LHCN-M2 (cell line): Measurements from ENCODE around the gene WDR35. TPM values are rescaled to one million over a fixed set of nuclear protein-coding genes. Genes with fewer than 3 reads are reported as not detected.
A peak's percentile ranks its signal among the peaks of the same experiment; 100 is the strongest.
"Not testable (repeated sequence)": the region's sequence is repeated elsewhere in the genome, so short reads cannot be mapped to it uniquely, and the experiment has no call there.

Source experiments
- DNase-seq: peaks from one replicate; pipeline ENCODE4 v3.0.0-alpha.2; 2012; ENCODE audit warnings: low read depth
- total RNA-seq: library from RNA; depleted of rRNA; stranded (reverse); fragments of >200 nt; gene quantifications from 2 replicates; pipeline ENCODE4 v1.2.3, GENCODE V29; 2014

The WDR35 gene
- total RNA-seq, 1 experiment from 2014 or later = 10.3 TPM

- DNase-seq = no peak
These were observed 47.7 kb downstream of the WDR35 start for GRCh38 chr2:19942199-19942598.

DNA sequence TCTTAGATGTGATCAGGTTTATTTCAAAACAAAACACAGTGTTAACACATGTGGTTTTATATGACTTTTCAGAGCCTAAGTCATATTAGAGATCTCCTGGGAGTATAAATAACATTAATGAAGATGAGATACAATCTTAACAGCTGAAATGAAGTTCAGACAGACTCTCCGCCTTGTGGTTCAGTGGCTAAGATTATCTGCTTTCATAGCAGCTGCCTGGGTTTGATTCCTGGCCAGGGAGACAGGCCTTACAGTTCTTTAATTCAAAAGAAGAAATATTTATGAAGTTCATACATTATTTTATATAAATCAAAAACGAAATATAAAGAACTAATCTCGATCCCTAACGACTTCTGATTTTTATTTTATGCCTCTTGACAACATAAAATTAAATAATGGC, 52.9 kb downstream of the WDR35 start:
- DNase-seq = peak; percentile 50

DNA sequence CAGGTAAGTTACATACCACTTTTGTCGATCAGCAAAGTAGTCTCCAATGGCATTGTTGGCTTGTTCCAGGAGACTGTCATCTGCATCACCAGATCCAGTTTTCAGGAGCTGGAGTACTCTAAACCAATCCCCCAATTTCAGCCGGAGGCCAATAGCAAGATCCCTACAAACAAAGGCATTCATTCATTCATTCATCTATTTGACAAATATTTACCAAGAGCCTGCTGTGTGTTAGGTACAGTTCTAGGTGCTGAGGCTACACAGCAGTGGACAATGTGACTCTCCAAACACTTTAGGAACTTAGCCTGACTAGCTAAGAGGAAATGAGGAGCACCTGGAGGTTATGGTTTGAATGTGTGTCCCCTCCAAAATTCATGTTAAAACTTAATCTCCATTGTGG, 53.7 kb downstream of the WDR35 start:
- DNase-seq = no peak

DNA sequence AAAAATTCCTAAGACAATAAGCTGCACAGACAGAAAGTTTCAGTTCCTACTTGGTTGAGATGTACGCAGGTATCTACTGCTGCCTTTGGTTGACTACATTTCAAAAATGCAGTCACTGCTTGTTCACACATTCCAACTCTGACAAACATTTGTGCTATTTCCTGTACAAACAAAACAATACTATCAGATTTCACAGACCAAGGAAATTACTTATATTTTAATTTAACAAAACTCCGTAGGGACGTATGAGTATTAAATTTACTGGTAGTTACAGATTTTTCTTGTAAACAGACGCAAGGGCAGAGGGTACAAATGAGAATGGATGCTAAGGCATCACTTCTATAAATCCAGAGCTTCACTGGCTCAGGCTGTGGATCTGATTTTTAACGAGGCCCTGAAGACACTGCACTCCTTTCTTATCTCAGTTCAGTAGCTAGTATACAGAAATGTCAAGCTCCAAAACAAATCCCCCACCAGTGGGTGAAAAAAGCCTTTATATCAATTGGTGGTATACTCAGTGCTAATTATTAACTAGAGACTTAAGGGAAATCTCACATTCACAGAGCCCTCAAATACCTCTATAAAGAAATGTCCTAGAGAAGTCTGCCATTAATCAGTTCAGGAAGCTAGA, 56.4 kb downstream of the WDR35 start:
- peak; percentile 87 for DNase-seq

DNA sequence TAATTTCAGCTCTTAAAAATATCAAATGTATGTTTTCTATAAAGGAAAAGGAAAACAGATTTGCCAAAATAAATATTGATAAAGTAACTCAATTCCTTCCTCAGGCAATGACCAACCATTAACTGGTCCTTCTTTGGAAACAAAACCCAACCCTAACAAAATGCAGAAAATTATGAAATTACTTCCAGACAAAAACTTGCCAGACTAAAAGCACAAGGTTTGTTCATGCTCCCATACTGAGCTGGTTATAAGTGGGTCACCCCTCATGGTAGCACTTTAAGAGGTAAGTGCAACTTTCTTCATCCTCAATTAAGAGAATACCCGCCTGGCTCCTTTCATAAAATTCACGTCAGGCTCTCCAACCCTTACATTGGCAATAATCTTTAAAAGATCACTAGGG, 57.0 kb downstream of the WDR35 start:
- DNase-seq = no peak

- DNase-seq = no peak
These were observed 60.7 kb downstream of the WDR35 start for GRCh38 chr2:19929226-19929625.

DNA sequence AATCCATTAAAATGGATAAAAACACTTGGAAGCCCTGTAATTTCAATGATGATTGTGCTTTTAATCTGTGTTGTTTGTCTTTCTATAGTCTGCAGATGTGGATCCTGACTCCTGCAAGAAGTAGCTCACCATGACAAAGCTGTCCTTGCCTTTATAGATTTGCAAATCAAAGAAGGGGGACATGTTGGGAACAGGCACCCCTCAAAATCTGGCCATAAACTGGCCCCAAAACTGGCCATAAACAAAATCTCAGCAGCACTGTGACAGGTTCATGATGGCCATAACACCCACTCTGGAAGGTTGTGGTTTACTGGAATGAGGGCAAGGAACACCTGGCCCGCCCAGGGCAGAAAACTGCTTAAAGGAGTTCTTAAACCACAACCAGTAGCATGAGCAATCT, 62.1 kb downstream of the WDR35 start:
- DNase-seq = not testable (repeated sequence)

GRCh38 chr2:19924526-19924925, 65.4 kb downstream of the WDR35 start:
- not testable (repeated sequence) for DNase-seq

- DNase-seq = not testable (repeated sequence)
These were observed 67.7 kb downstream of the WDR35 start for GRCh38 chr2:19922188-19922587.

- no peak for DNase-seq
These were observed 73.4 kb downstream of the WDR35 start for GRCh38 chr2:19916385-19916950.

- DNase-seq = peak; percentile 36
These were observed 75.5 kb downstream of the WDR35 start for GRCh38 chr2:19914266-19914975.

- DNase-seq = peak; percentile 97
These were observed 77.9 kb downstream of the WDR35 start for GRCh38 chr2:19911808-19912509.

DNA sequence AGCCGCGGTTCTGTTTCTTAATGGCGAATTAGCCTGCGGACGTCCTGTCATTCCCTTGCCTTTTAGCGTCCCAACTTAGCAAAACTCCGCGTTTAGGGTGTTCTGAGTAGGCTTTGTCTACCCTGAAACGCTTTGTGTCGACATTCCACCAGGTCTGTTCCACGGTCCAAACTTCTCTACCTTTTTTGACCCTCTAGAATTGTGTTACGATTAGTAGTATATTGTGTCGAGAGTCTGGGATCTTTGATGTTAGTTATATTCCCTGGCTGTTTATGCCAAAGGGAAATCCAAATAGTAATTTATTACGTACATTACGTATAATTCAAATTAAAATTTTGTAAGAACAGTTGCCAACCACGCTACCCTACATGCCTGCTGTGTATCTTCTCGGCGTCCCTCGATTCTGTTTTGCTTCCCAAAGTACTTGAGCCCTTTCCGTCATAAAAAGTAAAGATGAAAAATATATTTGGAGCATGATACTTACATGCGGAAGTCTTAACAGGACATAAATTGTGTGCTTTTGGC, 87.6 kb downstream of the WDR35 start:
- peak; percentile 32 for DNase-seq

GRCh38 chr2:19901442-19902215, 88.3 kb downstream of the WDR35 start, which contains the start of gene TTC32:
TSS of gene TTC32 (minus strand) at chr2:19901983. CDS start at chr2:19901854, 129 bp downstream.
- peak; percentile 92 for DNase-seq

GRCh38 chr2:19900931-19901441, 88.9 kb downstream of the WDR35 start:
- no peak for DNase-seq

DNA sequence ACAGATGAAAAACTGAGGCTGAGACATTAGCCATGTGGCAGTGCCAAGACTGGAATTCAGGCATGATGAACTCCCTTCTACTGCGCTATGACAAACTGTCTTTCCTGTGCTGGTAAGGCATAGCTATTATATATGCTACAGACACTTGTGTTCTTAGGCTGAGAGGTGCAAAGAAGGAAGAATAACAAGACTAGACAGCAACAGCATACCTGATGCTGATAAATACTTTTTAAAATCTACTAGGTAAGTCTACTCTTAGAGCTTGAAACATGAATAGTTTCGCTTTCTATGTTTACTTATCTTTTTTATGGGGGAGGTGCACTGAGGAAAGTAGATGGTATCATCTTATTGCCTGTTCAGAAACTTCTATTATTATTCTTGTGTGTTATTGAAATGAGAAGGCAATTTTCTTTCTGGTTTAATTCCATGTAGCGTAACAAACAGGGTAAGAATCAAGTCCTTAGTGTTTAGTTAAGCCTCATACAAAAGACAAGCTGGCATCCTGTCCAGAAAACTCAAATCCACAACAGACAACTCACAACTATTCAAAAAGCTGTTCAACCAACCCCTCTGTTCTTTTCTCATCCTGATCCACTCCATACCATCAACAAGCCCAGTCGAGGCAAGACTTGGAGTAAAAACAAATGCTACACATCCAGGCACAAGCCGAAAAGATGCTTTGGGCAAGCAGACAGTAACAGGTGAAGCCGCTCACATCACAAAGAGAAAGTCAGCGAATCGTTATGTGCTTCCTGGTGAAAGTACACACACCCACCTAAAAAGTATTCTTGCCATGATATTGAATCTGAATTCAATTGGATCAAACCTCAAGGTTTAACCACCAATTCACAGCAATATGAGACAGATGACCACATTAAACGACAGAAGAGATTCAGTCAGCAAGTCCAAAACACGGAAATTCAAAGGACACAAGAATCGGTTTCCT, 89.6 kb downstream of the WDR35 start:
- peak; percentile 44 for DNase-seq

DNA sequence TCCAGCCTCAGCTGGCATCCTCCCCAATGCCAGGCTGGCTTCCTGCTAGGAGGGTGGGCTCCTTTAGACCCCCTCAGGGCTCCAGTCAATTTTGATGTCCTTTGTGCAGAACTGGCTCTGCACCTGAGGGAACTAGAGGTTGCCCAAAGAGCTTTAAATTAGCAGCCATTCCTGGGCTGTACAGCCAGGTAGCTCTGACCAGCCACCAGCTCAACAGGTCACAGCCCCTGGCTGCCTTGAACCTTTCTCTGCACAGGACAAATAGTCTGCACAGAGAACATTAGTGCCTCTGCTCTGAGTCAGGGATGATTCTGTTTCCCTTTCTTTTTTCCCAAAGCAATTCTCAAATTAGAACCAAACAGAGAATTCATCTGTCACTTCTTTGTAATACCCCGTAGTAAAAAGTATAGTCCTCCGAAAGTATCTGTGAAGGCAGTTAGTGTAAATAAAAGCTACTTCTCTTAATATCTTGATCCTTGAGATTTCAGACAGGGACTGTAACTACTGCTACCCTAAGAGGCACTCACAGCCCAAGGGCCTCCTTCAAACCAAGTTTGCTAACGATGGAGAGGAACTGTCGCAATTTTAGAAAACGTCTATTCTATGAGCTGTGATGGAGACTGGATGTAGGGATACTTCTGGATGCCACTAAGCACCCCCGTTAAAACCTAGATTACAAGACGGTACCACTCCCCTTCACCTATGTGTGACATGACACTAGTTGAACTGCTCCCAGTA, 91.1 kb downstream of the WDR35 start:
- no peak for DNase-seq

DNA sequence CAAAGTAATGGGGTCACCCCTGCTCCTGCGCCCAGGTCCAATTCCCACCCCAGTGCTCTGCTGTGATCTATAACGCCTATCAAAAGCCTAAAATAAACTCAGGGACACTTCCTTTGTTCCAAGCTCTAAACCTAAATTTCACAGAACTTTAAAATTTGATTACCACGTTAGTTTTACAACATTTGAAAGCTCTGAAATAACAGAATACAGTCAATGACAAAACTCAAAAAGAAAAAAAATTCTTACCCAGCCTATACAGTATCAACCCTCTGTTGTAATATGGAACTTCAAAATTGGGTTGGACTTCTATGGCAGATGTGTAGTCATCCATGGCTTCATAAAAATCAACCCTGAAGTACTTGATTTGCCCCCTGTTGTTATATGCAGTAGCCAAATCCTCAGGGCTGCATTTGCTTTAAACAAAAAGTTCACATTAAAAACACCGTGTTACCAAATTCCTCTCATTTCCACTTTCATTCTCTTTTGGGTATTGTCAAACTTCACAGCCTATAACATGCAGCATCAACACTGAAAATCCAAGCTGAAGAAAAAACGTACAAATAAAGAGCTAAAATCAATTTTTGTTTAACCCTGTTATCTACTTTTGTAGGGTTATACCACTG, 92.2 kb downstream of the WDR35 start:
- no peak for DNase-seq

DNA sequence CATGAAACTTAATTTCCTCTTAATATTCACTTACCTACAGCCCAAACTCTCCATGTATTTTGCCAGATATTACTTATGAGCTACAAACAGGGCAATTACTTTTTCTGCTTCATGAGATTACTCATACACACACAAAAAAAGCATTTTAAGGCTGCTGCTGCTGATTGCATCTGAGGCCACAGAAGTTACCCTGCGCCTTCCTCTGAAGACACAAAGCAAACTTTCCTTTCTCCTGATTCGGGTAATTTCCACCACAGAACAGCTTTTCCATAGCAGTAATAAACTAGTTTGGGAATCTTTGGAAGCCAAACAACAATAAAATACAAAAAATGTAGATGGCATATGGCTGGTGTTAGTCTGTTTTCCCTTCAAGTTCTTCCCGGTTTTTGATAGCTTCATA, 94.4 kb downstream of the WDR35 start:
- DNase-seq = no peak
